HepG2 (cell line): Measurements from ENCODE around the gene JAK1. TPM values are rescaled to one million over a fixed set of nuclear protein-coding genes. Genes with fewer than 3 reads are reported as not detected.

ENCODE experiments used
- ASH2L ChIP-seq: fragments of 300-600, 200-600 bp; sonication (generic); IDR thresholded peaks from 2 replicates; pipeline ENCODE4 v1.7.0; 2017; ENCODE audit warnings: low read depth, mild to moderate bottlenecking, moderate library complexity, mixed read lengths, low read length; ENCODE audit not compliant: insufficient read length
- CCAR2 ChIP-seq: fragments of 200-400 bp; formaldehyde crosslinking; optimal IDR thresholded peaks from 2 replicates; pipeline ENCODE3; 2018; ENCODE audit warnings: low read depth, mild to moderate bottlenecking, low read length, moderate library complexity
- CTCF ChIP-seq: sonication (generic); formaldehyde crosslinking; IDR thresholded peaks from 2 replicates; pipeline ENCODE4 v1.5.0; 2020; ENCODE audit warnings: mild to moderate bottlenecking, missing genetic modification reagents, moderate library complexity
- FOXC1 ChIP-seq: sonication (generic); formaldehyde crosslinking; IDR thresholded peaks from 2 replicates; pipeline ENCODE4 v1.8.0; 2022; ENCODE audit warnings: mild to moderate bottlenecking, missing genetic modification reagents, borderline replicate concordance
- GABPB1 ChIP-seq: IDR thresholded peaks from 2 replicates; pipeline ENCODE4 v1.6.1; 2016; ENCODE audit warnings: mild to moderate bottlenecking, missing genetic modification reagents, moderate library complexity, missing compliant biosample characterization
- HDAC2 ChIP-seq: sonication (generic); formaldehyde crosslinking; IDR thresholded peaks from 2 replicates; pipeline ENCODE4 v1.4.0; 2020; ENCODE audit warnings: missing genetic modification reagents
- HES4 ChIP-seq: sonication (generic); formaldehyde crosslinking; IDR thresholded peaks from 2 replicates; pipeline ENCODE4 v1.9.0; 2021; ENCODE audit warnings: mild to moderate bottlenecking, missing genetic modification reagents, borderline replicate concordance
- JDP2 ChIP-seq: sonication (generic); formaldehyde crosslinking; IDR thresholded peaks from 2 replicates; pipeline ENCODE4 v1.8.1; 2022; ENCODE audit warnings: missing genetic modification reagents, borderline replicate concordance
- KDM3A ChIP-seq: IDR thresholded peaks from 2 replicates; pipeline ENCODE4 v1.6.1; 2018; ENCODE audit warnings: low read depth, missing compliant biosample characterization
- NFIB ChIP-seq: sonication (generic); formaldehyde crosslinking; IDR thresholded peaks from 2 replicates; pipeline ENCODE4 v1.9.0; 2021; ENCODE audit warnings: missing genetic modification reagents, mild to moderate bottlenecking, borderline replicate concordance
- POLR2AphosphoS2 ChIP-seq: IDR thresholded peaks from 2 replicates; pipeline ENCODE4 v1.6.1; 2011; ENCODE audit warnings: low read depth, low read length, improper control_type of control experiment
- TBX3 ChIP-seq: fragments of 450-650 bp; IDR thresholded peaks from 2 replicates; pipeline ENCODE4 v1.6.1; 2017; ENCODE audit warnings: antibody characterized with exemption, mild to moderate bottlenecking, inconsistent platforms, borderline replicate concordance
- THYN1 ChIP-seq: sonication (generic); formaldehyde crosslinking; IDR thresholded peaks from 2 replicates; pipeline ENCODE4 v1.8.1; 2023; ENCODE audit warnings: low read depth, mild to moderate bottlenecking, moderate library complexity, missing genetic modification reagents, borderline replicate concordance
- ZBTB43 ChIP-seq: sonication (generic); formaldehyde crosslinking; conservative IDR thresholded peaks from 2 replicates; pipeline ENCODE4 v1.4.0; 2020; ENCODE audit warnings: missing genetic modification reagents
- ZNF281 ChIP-seq: sonication (generic); formaldehyde crosslinking; IDR thresholded peaks from 2 replicates; pipeline ENCODE4 v1.4.0; 2020; ENCODE audit warnings: missing genetic modification reagents, borderline replicate concordance
- ZNF816 ChIP-seq: sonication (generic); formaldehyde crosslinking; IDR thresholded peaks from 2 replicates; pipeline ENCODE4 v1.8.0; 2022; ENCODE audit warnings: missing genetic modification reagents, mild to moderate bottlenecking, borderline replicate concordance
- polyA plus RNA-seq, 8 experiments: library from polyadenylated mRNA; depleted of rRNA in 3 of 8; stranded (reverse) in 7 of 8; unstranded in 1 of 8; fragments of >200 nt; fragmentation: Illumina TruSeq in 4 of 8; extraction: Trizol in 4 of 8; gene quantifications; 2 replicates each; pipeline versions ENCODE4 v1.2.1 to v1.2.3, GENCODE V29; 2011 to 2016; ENCODE audit warnings: low read depth in 4 of 8, missing spikeins in 1 of 8, mixed read lengths in 1 of 8; ENCODE audit not compliant: insufficient read depth in 1 of 8
- total RNA-seq, 5 experiments: library from RNA; depleted of rRNA; stranded (reverse); fragments of >200 nt; fragmentation: Illumina TruSeq; extraction: Trizol; gene quantifications; 2 replicates each; pipeline ENCODE4 v1.2.3, GENCODE V29; 2016; ENCODE audit warnings: low read depth in 1 of 5
- TF ChIP-seq, protein P1 (sequence below): sonication (generic); formaldehyde crosslinking; conservative IDR thresholded peaks from 2 replicates; pipeline ENCODE4 v1.4.0; 2020; ENCODE audit warnings: mild to moderate bottlenecking, missing genetic modification reagents, moderate library complexity
- TF ChIP-seq, protein P2 (sequence below): sonication (generic); formaldehyde crosslinking; IDR thresholded peaks from 2 replicates; pipeline ENCODE4 v1.4.0; 2020; ENCODE audit warnings: mild to moderate bottlenecking, missing genetic modification reagents

Gene JAK1
- total and polyA plus RNA-seq, 2 of the 13 experiments (the other 11 are each of a cell fraction or from before 2014, with no cell fraction given), result 23.9 to 42.4 TPM

DNA sequence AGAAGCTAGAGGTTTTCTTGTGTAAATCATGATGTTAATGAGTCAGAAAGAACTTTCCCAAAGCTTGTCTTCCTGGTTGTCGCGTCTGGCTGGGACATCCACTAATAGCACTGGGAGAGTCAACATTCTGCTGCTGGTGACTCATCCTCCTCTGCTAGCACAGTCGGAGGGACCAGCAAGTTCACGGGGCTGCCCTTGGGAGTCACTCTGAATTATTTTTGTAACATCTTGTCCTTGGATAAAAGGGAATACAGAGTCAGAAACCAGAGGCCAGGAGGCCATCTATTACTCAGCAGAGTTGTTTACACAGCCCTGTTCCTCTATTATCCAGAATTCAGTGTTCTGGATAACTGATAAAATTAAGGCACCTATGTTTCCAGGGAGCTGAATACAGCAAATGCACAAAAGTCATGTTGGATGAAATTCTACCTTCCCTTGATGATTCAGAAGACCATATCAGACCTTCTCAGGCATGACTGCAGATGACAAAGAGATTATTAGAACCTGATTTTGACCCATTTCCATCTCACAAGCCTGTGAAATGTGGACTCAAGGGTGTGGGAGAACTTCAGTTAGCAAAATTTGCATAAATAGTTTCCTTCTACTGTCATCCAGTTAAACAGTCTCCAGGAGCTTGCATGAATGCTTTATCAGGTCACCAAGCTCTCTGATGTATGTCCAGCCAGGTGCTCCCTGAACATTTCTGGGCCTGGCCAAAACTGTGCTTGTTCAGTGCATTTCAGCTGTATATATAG is 68.1 kb downstream of the JAK1 start (continued):
- TF ChIP-seq ZNF281 (CRISPR knock-in tag), result no peak
- TF ChIP-seq FOXC1 (CRISPR knock-in tag), result no peak
- no peak for TF ChIP-seq CCAR2
- TF ChIP-seq, protein P1, sequence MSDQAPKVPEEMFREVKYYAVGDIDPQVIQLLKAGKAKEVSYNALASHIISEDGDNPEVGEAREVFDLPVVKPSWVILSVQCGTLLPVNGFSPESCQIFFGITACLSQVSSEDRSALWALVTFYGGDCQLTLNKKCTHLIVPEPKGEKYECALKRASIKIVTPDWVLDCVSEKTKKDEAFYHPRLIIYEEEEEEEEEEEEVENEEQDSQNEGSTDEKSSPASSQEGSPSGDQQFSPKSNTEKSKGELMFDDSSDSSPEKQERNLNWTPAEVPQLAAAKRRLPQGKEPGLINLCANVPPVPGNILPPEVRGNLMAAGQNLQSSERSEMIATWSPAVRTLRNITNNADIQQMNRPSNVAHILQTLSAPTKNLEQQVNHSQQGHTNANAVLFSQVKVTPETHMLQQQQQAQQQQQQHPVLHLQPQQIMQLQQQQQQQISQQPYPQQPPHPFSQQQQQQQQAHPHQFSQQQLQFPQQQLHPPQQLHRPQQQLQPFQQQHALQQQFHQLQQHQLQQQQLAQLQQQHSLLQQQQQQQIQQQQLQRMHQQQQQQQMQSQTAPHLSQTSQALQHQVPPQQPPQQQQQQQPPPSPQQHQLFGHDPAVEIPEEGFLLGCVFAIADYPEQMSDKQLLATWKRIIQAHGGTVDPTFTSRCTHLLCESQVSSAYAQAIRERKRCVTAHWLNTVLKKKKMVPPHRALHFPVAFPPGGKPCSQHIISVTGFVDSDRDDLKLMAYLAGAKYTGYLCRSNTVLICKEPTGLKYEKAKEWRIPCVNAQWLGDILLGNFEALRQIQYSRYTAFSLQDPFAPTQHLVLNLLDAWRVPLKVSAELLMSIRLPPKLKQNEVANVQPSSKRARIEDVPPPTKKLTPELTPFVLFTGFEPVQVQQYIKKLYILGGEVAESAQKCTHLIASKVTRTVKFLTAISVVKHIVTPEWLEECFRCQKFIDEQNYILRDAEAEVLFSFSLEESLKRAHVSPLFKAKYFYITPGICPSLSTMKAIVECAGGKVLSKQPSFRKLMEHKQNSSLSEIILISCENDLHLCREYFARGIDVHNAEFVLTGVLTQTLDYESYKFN, result peak; percentile 56
- no peak for TF ChIP-seq POLR2AphosphoS2
- no peak for TF ChIP-seq NFIB (CRISPR knock-in tag)
- no peak for TF ChIP-seq JDP2 (CRISPR knock-in tag)
- TF ChIP-seq HDAC2 (CRISPR knock-in tag), result 0 out of 2 replicates have a peak, but pooled peaks have one; percentile 21
- TF ChIP-seq CTCF (CRISPR knock-in tag), result no peak
- TF ChIP-seq THYN1 (CRISPR knock-in tag), result no peak
- TF ChIP-seq, protein P2, sequence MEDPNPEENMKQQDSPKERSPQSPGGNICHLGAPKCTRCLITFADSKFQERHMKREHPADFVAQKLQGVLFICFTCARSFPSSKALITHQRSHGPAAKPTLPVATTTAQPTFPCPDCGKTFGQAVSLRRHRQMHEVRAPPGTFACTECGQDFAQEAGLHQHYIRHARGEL (CRISPR knock-in tag), result no peak
- no peak for TF ChIP-seq ZBTB43 (CRISPR knock-in tag)
- no peak for TF ChIP-seq KDM3A (CRISPR knock-in tag)
- TF ChIP-seq ZNF816, result no peak
- TF ChIP-seq TBX3, result no peak
- no peak for TF ChIP-seq HES4 (CRISPR knock-in tag)
- TF ChIP-seq GABPB1 (CRISPR knock-in tag), result peak; percentile 31; the same call in 1 of the 2 replicates
- peak; percentile 86 for TF ChIP-seq ASH2L
